ENCODE data around the gene LRRC1.

LRRC1 gene

GRCh38 chr6:53896196-53896595 lies 101.4 kb downstream of the LRRC1 start:
- DNase-seq = no peak

DNA sequence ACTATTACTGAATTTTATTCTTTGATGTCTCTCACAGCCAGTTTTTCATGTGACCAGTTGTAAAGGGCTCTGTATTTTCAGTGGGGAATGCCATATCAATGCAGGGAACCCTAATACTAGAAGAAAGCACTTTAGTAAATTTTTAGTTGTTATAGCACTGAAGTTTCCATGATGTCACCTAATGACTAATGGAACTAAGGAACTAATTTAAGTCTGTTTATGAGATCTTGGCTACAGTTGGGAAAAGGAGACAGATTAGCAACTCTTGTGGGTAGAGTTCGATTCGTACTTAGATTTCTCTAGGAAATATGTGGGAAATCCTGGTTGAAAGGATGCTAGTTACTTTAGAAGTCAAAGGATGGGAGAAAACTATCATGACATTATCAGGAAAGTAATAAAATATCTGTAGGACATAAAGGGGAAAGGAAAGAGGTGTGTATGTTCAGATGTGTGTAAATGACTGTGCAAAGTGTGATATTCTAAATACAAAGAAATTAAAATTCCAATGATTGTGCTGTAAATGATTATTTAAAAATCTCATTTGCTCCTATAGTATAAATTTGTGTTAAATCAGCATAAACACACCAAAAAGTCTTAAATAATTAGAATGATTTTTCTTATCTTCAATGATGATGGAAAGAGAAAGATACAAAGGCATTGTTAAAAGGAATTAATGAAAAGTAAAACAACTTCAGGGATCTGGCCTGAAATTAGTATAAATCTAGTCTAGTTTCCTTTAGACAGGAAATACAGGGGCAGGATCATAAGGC lies 103.4 kb downstream of the LRRC1 start:
- DNase-seq = no peak

DNA sequence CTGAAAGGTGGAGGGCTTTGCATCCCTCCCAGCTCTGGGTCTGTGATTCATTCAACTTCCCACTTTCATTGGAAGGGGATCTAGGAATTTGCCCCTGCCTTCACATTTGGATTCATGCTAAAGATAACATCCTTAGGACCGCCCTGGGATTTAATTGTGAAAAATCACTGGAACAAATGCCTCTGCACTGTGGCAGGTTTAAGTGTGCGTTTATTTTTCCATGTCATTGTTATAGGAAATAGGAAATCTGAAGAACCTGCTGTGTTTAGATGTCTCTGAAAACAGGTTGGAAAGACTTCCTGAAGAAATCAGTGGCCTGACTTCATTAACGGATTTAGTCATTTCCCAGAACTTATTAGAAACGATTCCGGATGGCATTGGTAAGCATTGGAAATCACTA lies 104.7 kb downstream of the LRRC1 start:
- DNase-seq = no peak

DNA sequence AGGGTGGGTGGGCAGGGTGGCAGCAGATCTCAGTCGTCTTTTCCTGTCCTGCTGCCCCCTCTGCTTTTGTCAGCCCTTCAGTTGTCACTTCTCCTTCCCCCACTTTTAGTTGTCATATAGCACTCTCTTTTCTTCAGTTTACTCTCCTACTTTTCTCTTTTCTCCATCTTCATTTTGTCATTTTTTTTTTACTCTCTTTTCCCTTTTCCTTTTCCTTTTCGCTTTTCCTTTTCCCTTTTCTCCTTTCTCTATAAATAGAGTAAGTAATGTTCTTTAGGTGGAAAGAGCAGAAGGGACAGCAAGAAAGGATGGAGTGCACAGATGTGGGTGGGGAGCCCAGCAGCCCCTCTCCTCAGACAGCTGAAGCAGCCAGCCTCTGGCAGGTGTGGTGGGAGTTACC lies 108.6 kb downstream of the LRRC1 start:
- no peak for DNase-seq

- no peak for DNase-seq
These were observed 111.3 kb downstream of the LRRC1 start for GRCh38 chr6:53906103-53906502.

- no peak for DNase-seq
These were observed 112.0 kb downstream of the LRRC1 start for GRCh38 chr6:53906842-53907241.

DNA sequence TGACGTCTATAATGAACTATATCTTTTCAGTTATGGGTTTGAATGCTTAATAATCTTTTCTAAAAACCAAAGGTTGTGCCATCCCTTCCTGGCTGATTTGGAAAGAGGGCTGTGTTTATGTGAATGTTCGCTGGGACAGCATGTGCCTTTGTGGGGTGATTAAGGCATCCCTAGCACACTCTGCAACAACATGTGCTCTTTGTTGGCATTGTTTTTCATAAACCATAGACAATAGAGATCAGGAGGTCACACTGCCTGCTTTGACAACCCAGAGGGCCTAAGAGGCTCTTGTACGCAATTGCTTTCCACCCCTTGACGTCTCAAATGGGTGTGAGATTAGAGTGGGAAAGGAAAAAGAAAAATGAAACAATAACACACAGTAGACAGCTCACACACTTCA lies 116.0 kb downstream of the LRRC1 start:
- no peak for DNase-seq

DNA sequence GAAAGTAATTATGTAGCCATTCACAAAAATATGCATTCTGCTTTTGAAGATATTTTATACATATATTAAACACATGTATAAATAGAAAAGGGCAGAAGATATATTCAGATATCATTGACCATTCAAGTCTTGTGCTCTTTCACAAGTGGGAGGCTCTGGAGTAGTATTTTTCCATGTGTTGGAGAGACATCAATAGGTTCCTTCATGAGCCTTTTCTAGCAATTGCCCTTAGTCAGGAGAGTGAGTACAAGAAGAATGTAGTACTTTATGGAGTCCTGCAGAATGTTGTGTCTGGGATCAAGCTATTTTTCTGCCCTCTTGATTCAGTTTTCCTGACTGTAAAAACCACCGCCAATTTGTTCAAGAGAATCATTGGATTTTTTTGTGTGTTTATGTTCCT lies 117.9 kb downstream of the LRRC1 start:
- no peak for DNase-seq

DNA sequence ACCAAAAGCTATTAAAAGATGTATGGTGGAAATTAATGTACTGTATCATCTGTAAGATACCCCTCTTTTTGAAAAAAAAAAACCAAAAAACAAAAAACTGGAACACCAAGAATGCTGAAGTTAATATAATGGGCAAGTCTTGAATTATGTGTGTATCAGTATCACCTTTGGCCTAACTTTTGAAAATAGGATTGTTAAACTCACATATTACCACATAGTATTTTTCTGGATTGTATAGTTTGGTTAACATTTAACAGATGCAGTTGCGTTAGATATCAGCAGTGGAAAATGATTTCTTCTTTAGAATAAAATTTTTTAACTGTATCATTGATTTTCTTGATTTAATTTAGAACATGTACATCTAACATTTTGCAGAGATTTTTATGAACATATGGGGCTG lies 118.5 kb downstream of the LRRC1 start:
- DNase-seq = no peak

DNA sequence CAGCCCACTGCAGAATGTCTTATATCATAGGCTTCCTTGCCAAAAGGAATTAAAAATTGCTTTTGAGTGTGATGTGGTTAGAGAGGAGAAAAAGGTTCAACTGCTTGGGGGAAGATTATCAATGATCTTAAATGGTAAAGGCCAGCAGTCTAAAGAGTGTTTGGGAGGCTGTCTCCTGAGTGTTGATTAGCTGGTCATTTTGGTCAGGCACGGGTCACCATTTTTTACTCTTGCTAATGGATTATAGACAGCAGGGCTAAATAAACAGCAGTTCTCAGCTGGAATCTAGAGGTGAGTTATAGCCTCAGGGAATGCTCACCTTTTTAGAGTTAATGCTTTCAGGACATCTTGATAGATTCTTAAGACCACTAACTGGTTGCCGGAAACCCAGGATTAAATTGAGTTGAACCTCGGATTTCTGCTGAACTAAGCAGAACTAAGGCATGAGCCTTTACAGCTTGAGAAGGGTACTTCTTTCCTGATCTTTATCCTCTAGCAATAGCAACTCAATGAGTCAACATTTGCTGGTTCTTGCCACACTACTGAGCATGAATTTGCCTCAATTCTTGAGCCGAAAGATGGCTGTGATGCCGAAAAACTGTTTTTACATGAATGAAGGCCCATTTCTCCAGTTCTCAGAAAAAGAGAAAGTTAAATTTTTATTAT lies 120.4 kb downstream of the LRRC1 start:
- DNase-seq = no peak

- DNase-seq = no peak
These were observed 122.1 kb downstream of the LRRC1 start for GRCh38 chr6:53916804-53917463.

DNA sequence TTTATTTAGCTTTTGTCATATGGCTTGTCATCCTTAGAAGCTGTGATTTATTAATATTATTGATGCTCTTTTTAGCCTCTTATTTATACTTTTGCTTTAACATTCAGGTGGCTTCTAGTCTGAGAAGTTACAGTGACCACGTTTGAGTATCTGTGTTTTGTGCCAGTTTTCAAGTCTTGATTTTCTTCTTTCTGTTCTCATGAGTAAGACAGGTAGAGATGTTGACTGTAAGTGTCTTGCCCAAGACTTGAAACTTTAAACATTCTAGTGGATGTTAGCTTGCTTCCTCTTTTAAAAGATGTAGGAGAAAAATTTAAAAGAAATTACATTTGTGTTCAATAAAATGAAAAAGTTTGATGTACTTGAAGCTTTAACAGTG lies 122.6 kb downstream of the LRRC1 start:
- DNase-seq = no peak

DNA sequence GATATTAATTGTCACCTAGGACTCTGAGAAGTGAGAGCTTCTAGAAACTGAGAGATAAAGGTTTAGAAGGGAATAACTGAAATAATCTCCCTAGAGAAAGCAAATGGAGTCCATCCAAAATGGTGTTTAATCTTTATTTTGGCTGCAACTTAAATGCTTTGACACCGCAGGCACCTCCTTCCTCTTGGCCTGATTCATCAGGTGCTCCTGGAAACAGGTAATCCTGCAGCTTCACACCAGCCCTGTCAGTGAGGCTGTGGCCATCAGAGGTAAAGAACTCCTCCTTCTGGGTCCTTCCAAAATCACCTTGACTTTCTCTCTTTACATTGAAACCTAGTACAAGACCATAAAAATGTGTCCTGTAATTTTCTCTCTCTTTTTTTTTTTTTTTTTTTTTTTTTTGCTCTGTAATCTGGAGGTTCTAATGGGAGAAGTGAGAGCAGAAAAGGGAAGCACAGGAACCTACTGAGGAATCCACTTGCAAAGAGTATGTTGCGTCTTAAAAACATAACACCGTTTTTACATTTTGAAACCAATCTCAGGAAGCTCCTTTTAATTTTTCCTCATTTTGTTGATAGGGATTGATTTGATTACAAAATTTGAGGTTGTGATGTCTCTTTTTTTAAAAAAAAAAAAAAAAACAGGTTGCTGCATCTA lies 124.2 kb downstream of the LRRC1 start:
- no peak for DNase-seq

DNA sequence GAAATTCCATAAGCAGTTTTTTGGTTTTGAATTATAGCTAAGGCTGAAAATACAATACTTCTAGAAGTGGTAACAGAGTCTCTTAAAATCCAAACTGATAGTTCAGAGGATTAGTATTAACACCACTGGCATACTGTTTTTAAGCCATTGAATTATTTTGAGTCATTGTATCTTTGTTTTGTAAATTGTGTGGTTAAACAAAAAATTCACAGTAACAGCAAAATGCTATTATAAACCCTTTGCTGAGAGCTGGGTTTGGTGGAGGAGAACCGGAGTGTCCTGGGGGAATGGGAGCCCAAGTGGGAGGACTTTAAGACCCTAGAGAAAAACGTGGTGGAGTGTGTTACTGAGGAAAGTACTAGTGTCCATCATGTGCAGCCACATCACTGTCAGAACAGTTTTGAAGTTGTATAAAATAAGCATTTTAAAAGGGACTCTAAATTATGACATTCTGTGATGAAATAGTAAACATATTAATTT lies 125.1 kb downstream of the LRRC1 start:
- no peak for DNase-seq

- no peak for DNase-seq
These were observed 126.1 kb downstream of the LRRC1 start for GRCh38 chr6:53920881-53921280.

DNA sequence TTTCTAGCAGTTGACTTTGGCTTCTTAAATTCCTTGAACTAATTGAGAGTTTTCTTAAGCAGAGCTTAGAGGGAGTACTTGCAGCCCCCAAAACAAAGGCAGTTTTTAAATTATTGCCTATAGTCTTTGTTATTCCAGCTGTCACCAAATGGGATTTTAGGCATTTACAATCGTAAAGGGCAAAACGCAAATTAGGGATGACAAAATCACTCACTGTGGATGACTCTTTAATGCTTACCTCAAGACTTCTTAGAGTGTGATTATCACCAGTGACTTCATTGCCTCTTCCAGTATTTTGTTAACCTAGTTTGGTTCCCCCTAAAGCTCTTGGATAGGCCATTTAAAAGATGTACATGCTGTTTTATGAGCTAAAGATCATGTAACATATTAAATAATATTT lies 126.8 kb downstream of the LRRC1 start:
- no peak for DNase-seq

GRCh38 chr6:53922539-53922981 lies 127.8 kb downstream of the LRRC1 start:
- DNase-seq = no peak

DNA sequence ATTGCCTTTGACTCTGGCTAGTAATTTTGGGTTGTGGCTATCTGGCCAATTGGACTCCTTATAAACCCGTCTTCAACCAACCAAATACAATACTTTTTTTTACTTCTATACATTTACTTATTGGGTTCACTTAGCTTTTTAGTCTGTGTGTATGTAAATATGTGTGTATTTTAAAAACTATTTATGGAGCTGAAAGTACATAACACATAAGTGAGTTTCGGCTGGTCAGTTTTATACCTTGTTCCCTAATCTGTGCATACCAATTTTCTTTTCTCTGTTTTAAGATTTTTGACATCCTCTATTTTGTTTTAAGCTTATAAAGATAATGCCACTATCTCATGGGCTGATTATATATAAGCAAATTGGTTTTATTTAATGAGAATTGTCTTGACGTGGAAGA lies 129.5 kb downstream of the LRRC1 start:
- DNase-seq = no peak

GRCh38 chr6:53924821-53925422 lies 130.1 kb downstream of the LRRC1 start:
- no peak for DNase-seq

GRCh38 chr6:53925891-53926290 lies 131.1 kb downstream of the LRRC1 start:
- no peak for DNase-seq

DNA sequence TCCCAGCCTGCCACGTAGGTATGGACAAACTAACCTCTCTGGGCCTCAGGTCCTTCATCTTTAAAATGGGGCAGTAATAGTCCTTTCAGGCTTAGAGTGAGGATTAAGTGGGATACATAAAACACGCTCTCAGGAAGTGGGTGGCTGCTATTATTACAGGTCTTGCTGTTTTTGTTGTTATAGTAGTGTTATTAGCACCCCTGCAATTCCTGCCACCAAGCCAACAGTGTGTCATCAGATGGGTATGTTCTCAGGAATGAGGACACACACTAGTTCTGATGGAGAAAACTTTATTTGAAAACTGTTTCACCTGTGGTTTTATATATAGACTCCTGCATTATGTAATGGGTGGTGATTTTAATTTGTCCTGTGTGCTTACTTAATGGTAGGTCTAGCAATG lies 131.7 kb downstream of the LRRC1 start:
- DNase-seq = no peak

GRCh38 chr6:53928641-53929040 lies 133.8 kb downstream of the LRRC1 start:
- no peak for DNase-seq
